Suprapubic skin (tissue), 4 donors: ENCODE data around the gene SPINK4.

Experiments used
- CTCF ChIP-seq, 2 donors: fragments of 200-600 bp in 1 of 2; fragments of 450-650 bp in 1 of 2; sonication (generic) in 1 of 2; IDR thresholded peaks; one replicate each; pipeline ENCODE4 v1.5.1; 2016 to 2019; ENCODE audit warnings: antibody characterized with exemption in 2 of 2, mild to moderate bottlenecking in 1 of 2, moderate library complexity in 1 of 2
- POLR2A ChIP-seq, 2 donors: fragments of 450-650 bp; IDR thresholded peaks; one replicate each; pipeline ENCODE4 v1.6.1; 2017; ENCODE audit warnings: antibody characterized with exemption in 2 of 2, mild to moderate bottlenecking in 2 of 2, moderate library complexity in 2 of 2
- POLR2AphosphoS5 ChIP-seq, 3 donors: sonication (generic); formaldehyde crosslinking; IDR thresholded peaks; one replicate each; pipeline ENCODE4 v1.6.1; 2017; ENCODE audit warnings: antibody characterized with exemption in 3 of 3

GRCh38 chr9:33255014-33255413 lies 15.0 kb downstream of the SPINK4 start:
- TF ChIP-seq CTCF (IDR thresholded peaks at IDR 0.05) (no peak), POLR2AphosphoS5 (IDR thresholded peaks at IDR 0.05) (no peak), POLR2A (IDR thresholded peaks at IDR 0.05) (no peak)
